Trophoblast cell (in vitro differentiated cells and primary cell): ENCODE results near the gene WFDC10B.
"Not testable (repeated sequence)": the region's sequence is repeated elsewhere in the genome, so short reads cannot be mapped to it uniquely, and the experiment has no call there.

Experiments used
- DNase-seq, 2 donors: peaks; one replicate each; pipeline ENCODE4 v3.0.0-alpha.2; 2016
- H2AFZ ChIP-seq: 2 replicates; pipeline ENCODE4 v1.6.1; 2013; ENCODE audit warnings: low read length, moderate library complexity, mild to moderate bottlenecking; ENCODE audit not compliant: insufficient read depth, poor library complexity
- H2AK5ac ChIP-seq: 2 replicates; pipeline ENCODE4 v1.6.1; 2013; ENCODE audit warnings: mild to moderate bottlenecking, low read length
- H2BK120ac ChIP-seq: 2 replicates; pipeline ENCODE4 v1.6.1; 2013; ENCODE audit warnings: low read length, mild to moderate bottlenecking, moderate library complexity; ENCODE audit not compliant: insufficient read depth, poor library complexity
- H2BK12ac ChIP-seq: 2 replicates; pipeline ENCODE4 v1.6.1; 2013; ENCODE audit warnings: mild to moderate bottlenecking, low read length, moderate library complexity
- H2BK5ac ChIP-seq: 2 replicates; pipeline ENCODE4 v1.6.1; 2013; ENCODE audit warnings: low read length, low read depth, moderate library complexity, mild to moderate bottlenecking; ENCODE audit not compliant: poor library complexity
- H3K14ac ChIP-seq: 2 replicates; pipeline ENCODE4 v1.6.1; 2013; ENCODE audit warnings: mild to moderate bottlenecking, low read length
- H3K18ac ChIP-seq: 2 replicates; pipeline ENCODE4 v1.6.1; 2013; ENCODE audit warnings: mild to moderate bottlenecking, low read length
- H3K23ac ChIP-seq: 2 replicates; pipeline ENCODE4 v1.6.1; 2013; ENCODE audit warnings: low read length
- H3K27ac ChIP-seq: 2 replicates; pipeline ENCODE4 v1.5.1; 2013; ENCODE audit warnings: low read depth, mild to moderate bottlenecking, inconsistent platforms, low read length, moderate library complexity
- H3K27me3 ChIP-seq: 2 replicates; pipeline ENCODE4 v1.6.1; 2013; ENCODE audit warnings: inconsistent platforms, mild to moderate bottlenecking, low read length, moderate library complexity; ENCODE audit not compliant: insufficient read depth
- H3K36me3 ChIP-seq, 2 experiments: 1 replicate in 1 of 2; 2 replicates in 1 of 2; pipeline ENCODE4 v1.6.1; 2013; ENCODE audit warnings: low read length in 2 of 2, mild to moderate bottlenecking in 2 of 2, moderate library complexity in 1 of 2; ENCODE audit not compliant: insufficient read depth in 2 of 2, control insufficient read depth in 1 of 2
- H3K4ac ChIP-seq: 2 replicates; pipeline ENCODE4 v1.6.1; 2013; ENCODE audit warnings: low read depth, mild to moderate bottlenecking, low read length, moderate library complexity
- H3K4me1 ChIP-seq, 2 experiments: 1 replicate in 1 of 2; 2 replicates in 1 of 2; pipeline ENCODE4 v1.6.1; 2013; ENCODE audit warnings: low read length in 2 of 2, mild to moderate bottlenecking in 2 of 2, moderate library complexity in 1 of 2; ENCODE audit not compliant: insufficient read depth in 2 of 2, control insufficient read depth in 1 of 2
- H3K4me2 ChIP-seq: 2 replicates; pipeline ENCODE4 v1.6.1; 2013; ENCODE audit warnings: inconsistent platforms, mild to moderate bottlenecking, low read length, moderate library complexity
- H3K4me3 ChIP-seq: 2 replicates; pipeline ENCODE4 v1.5.1; 2013; ENCODE audit warnings: mild to moderate bottlenecking, low read depth, low read length, inconsistent platforms
- H3K79me1 ChIP-seq: one replicate; pipeline ENCODE4 v1.6.1; 2013; ENCODE audit warnings: low read length
- H3K79me2 ChIP-seq: 2 replicates; pipeline ENCODE4 v1.6.1; 2013; ENCODE audit warnings: low read length, mild to moderate bottlenecking; ENCODE audit not compliant: control insufficient read depth, insufficient read depth, poor library complexity
- H3K9ac ChIP-seq: 2 replicates; pipeline ENCODE4 v1.6.1; 2013; ENCODE audit warnings: mild to moderate bottlenecking, low read length
- H3K9me3 ChIP-seq: 2 replicates; pipeline ENCODE4 v1.6.1; 2013; ENCODE audit warnings: low read depth, mild to moderate bottlenecking, control low read depth, inconsistent platforms, low read length; ENCODE audit not compliant: insufficient read depth
- H4K12ac ChIP-seq: 2 replicates; pipeline ENCODE4 v1.6.1; 2013; ENCODE audit warnings: low read depth, mild to moderate bottlenecking, low read length, moderate library complexity
- H4K8ac ChIP-seq: 2 replicates; pipeline ENCODE4 v1.6.1; 2013; ENCODE audit warnings: low read depth, mild to moderate bottlenecking, low read length, moderate library complexity
- H4K91ac ChIP-seq: one replicate; pipeline ENCODE4 v1.6.1; 2013; ENCODE audit warnings: low read depth, mild to moderate bottlenecking, low read length, moderate library complexity
- WGBS: extraction: QIAGEN DNeasy Blood & Tissue Kit; methylation state at CpG from one replicate; pipeline ENCODE4 v1.1.7; 2013; ENCODE audit warnings: missing lambda C conversion rate; ENCODE audit not compliant: insufficient read length, insufficient coverage; ENCODE audit errors: extremely low coverage; 5-methylcytosine and 5-hydroxymethylcytosine counted together

The WFDC10B gene

GRCh38 chr20:45727044-45727443, 22.2 kb upstream of the WFDC10B start:
- no peaks in the 10 kb centered on the region for H3K27me3 ChIP-seq
- H3K18ac ChIP-seq = no peak overlapping the region
- no peak overlapping the region for H3K14ac ChIP-seq
- H3K36me3 ChIP-seq = no peaks in the 10 kb centered on the region
- no peaks in the 10 kb centered on the region for H3K79me1 ChIP-seq
- no peak overlapping the region for H2BK120ac ChIP-seq
- H3K4me1 ChIP-seq = no peaks in the 10 kb centered on the region
- no peak overlapping the region for H4K8ac ChIP-seq
- H2BK12ac ChIP-seq = no peak overlapping the region
- H3K27ac ChIP-seq = no peak overlapping the region
- no peak overlapping the region for H3K23ac ChIP-seq
- no peak overlapping the region for H3K4me2 ChIP-seq
- no peaks in the 10 kb centered on the region for H3K79me2 ChIP-seq
- WGBS = no CpG with 5 or more reads among the region's 2 CpGs
- H3K4ac ChIP-seq = no peak overlapping the region
- no peak overlapping the region for H3K9ac ChIP-seq
- H4K91ac ChIP-seq = no peak overlapping the region
- no peak overlapping the region for H4K12ac ChIP-seq
- DNase-seq = peak; percentile 7 to 44
- no peak overlapping the region for H2BK5ac ChIP-seq
- no peak overlapping the region for H3K4me3 ChIP-seq
- H2AFZ ChIP-seq = no peak overlapping the region
- no peak overlapping the region for H2AK5ac ChIP-seq
- H3K9me3 ChIP-seq = no peaks in the 10 kb centered on the region

GRCh38 chr20:45725134-45725533, 20.3 kb upstream of the WFDC10B start:
- H4K91ac ChIP-seq = no peak overlapping the region
- no peak overlapping the region for H3K23ac ChIP-seq
- no peak overlapping the region for H2AK5ac ChIP-seq
- no peak overlapping the region for H3K4ac ChIP-seq
- no peak overlapping the region for H3K4me3 ChIP-seq
- H3K4me1 ChIP-seq = no peaks in the 10 kb centered on the region
- no peaks in the 10 kb centered on the region for H3K27me3 ChIP-seq
- no peaks in the 10 kb centered on the region for H3K9me3 ChIP-seq
- H3K18ac ChIP-seq = no peak overlapping the region
- no peak for DNase-seq
- no peak overlapping the region for H2AFZ ChIP-seq
- H4K12ac ChIP-seq = no peak overlapping the region
- H3K79me1 ChIP-seq = no peaks in the 10 kb centered on the region
- no peak overlapping the region for H3K27ac ChIP-seq
- H3K36me3 ChIP-seq = no peaks in the 10 kb centered on the region
- no peak overlapping the region for H3K14ac ChIP-seq
- H3K9ac ChIP-seq = no peak overlapping the region
- H3K79me2 ChIP-seq = no peaks in the 10 kb centered on the region
- H2BK120ac ChIP-seq = no peak overlapping the region
- no peak overlapping the region for H4K8ac ChIP-seq
- H2BK12ac ChIP-seq = no peak overlapping the region
- no peak overlapping the region for H3K4me2 ChIP-seq
- H2BK5ac ChIP-seq = no peak overlapping the region

- Histone ChIP-seq H3K9me3 (no peaks in the 10 kb centered on the region), H2BK5ac (no peak within 1 kb of the TSS), H3K79me1 (no peaks in the 10 kb centered on the region), H3K9ac (no peak within 1 kb of the TSS), H2BK120ac (no peak within 1 kb of the TSS), H2AFZ (no peak within 1 kb of the TSS), H3K18ac (no peak within 1 kb of the TSS), H4K12ac (no peak within 1 kb of the TSS), H3K4ac (no peak within 1 kb of the TSS), H3K27ac (no peak within 1 kb of the TSS), H3K79me2 (no peaks in the 10 kb centered on the region), H3K4me3 (no peak within 1 kb of the TSS), H3K23ac (no peak within 1 kb of the TSS), H3K14ac (no peak within 1 kb of the TSS), H3K4me1 (no peaks in the 10 kb centered on the region), H4K91ac (no peak within 1 kb of the TSS), H2AK5ac (no peak within 1 kb of the TSS), H3K36me3 (no peaks in the 10 kb centered on the region), H3K4me2 (no peak within 1 kb of the TSS), H2BK12ac (no peak within 1 kb of the TSS), H4K8ac (no peak within 1 kb of the TSS), H3K27me3 (no peaks in the 10 kb centered on the region)
- WGBS = no CpG with 5 or more reads among the region's 1 CpG
- no peak for DNase-seq
Observed at GRCh38 chr20:45722047-45722446, 17.2 kb upstream of the WFDC10B start, which contains the start of gene SPINT4. Gene SPINT4 (plus strand): TSS chr20:45722347. CDS start chr20:45722368, 21 bp downstream.

GRCh38 chr20:45716141-45716688, 11.4 kb upstream of the WFDC10B start:
- H3K18ac ChIP-seq, H3K4me3 ChIP-seq, H3K36me3 ChIP-seq, H3K79me2 ChIP-seq, DNase-seq, H3K4me2 ChIP-seq, H3K9me3 ChIP-seq, H2BK12ac ChIP-seq, H4K12ac ChIP-seq, H4K91ac ChIP-seq, H4K8ac ChIP-seq, H2AFZ ChIP-seq, H3K27me3 ChIP-seq, H3K79me1 ChIP-seq, H3K4me1 ChIP-seq, H3K27ac ChIP-seq, H3K4ac ChIP-seq, H3K9ac ChIP-seq, H2BK5ac ChIP-seq, H3K14ac ChIP-seq, H2BK120ac ChIP-seq, H2AK5ac ChIP-seq, H3K23ac ChIP-seq: not testable (repeated sequence)
